ENCODE measurements around the gene FOXL2. TPM values are rescaled to one million over a fixed set of nuclear protein-coding genes. Genes with fewer than 3 reads are reported as not detected.

FOXL2 gene
- total RNA-seq, 1 donor from 2014 or later = not detected

- peaks cover 2% of the 10 kb centered on the region for H3K27me3 Mint-ChIP-seq (ENCODE audit: low read depth)
- no peaks in the 10 kb centered on the region for H3K36me3 Mint-ChIP-seq (ENCODE audit: low read depth)
- intact Hi-C loops (cut with micrococcal nuclease) = no loop called here
- H3K4me1 Mint-ChIP-seq (ENCODE audit: low read depth) = no peaks in the 10 kb centered on the region
- DNase-seq (ENCODE audit: low spot score) = no peak
- no peak overlapping the region for H3K4me3 Mint-ChIP-seq (ENCODE audit: low read depth)
- H3K9me3 Mint-ChIP-seq = no peaks in the 10 kb centered on the region
- no peak overlapping the region for H3K27ac Mint-ChIP-seq
These were observed 48.6 kb downstream of the FOXL2 start for GRCh38 chr3:138898301-138898700.

Other genes with a start within 250 kb of the FOXL2 start
- 19.2 and 20.3 TPM in 2 replicates for gene PIK3CB, start 112.2 kb downstream of the FOXL2 start, total RNA-seq
- not detected in 2 replicates for gene FOXL2NB, start 80 bp upstream of the FOXL2 start, total RNA-seq
- not detected in 2 replicates for gene PRR23A, start 59.1 kb upstream of the FOXL2 start, total RNA-seq
- gene PRR23B, start 73.8 kb upstream of the FOXL2 start, total RNA-seq = not detected in 2 replicates
- gene PRR23C, start 97.8 kb upstream of the FOXL2 start, total RNA-seq = not detected in 2 replicates